AG04450 (cell line): ENCODE data around the gene FTSJ3. TPM values are rescaled to one million over a fixed set of nuclear protein-coding genes. Genes with fewer than 3 reads are reported as not detected.

Experiments used
- CTCF ChIA-PET: fragments of 300-600, 350-600 bp; formaldehyde crosslinking; extraction: SDS; loops from one replicate; lab custom pipeline; 2022; ENCODE audit warnings: antibody characterized with exemption, inconsistent platforms; lab: Charles Lee
- POLR2A ChIA-PET: fragments of 350-600 bp; formaldehyde crosslinking; extraction: SDS; loops from one replicate; lab custom pipeline; 2021; ENCODE audit warnings: antibody characterized with exemption, inconsistent platforms; lab: Yijun Ruan, JAX
- DNase-seq: peaks from one replicate; pipeline ENCODE4 v3.0.0-alpha.2; 2011; ENCODE audit warnings: low read depth, low spot score
- H3K27ac ChIP-seq: one replicate; pipeline ENCODE4 v1.5.1; 2012; ENCODE audit warnings: low read depth, low read length, control low read depth
- H3K27me3 ChIP-seq: one replicate; pipeline ENCODE4 v1.6.0; 2012; ENCODE audit warnings: low read length; ENCODE audit not compliant: control insufficient read depth, insufficient read depth
- H3K4me3 ChIP-seq: 2 replicates; pipeline ENCODE4 v1.5.1; 2011; ENCODE audit warnings: mild to moderate bottlenecking, low read depth, low read length, control low read depth
- H3K9me3 ChIP-seq: 2 replicates; pipeline ENCODE4 v1.5.1; 2012; ENCODE audit warnings: low read length; ENCODE audit not compliant: control insufficient read depth, insufficient read depth
- CTCF ChIP-seq: IDR thresholded peaks from 2 replicates; pipeline ENCODE4 v1.5.1; 2011; ENCODE audit warnings: low read depth, low read length, control low read depth, inconsistent platforms
- polyA plus RNA-seq: library from polyadenylated mRNA; depleted of rRNA; stranded (reverse); fragments of >200 nt; gene quantifications from 2 replicates; pipeline ENCODE4 v1.2.3, GENCODE V29; 2011

FTSJ3 gene
- polyA plus RNA-seq, 1 experiment: 58.4 TPM

GRCh38 chr17:63786117-63786516 is 41.3 kb downstream of the FTSJ3 start:
- H3K9me3 ChIP-seq: no peaks in the 10 kb centered on the region
- no peak for DNase-seq
- TF ChIP-seq CTCF: no peak
- ChIA-PET CTCF (interaction anchor here (0.8 kb wide), 1 partner anchor 186 kb away, joined by 3 read pairs; the partner anchor contains the start of gene TACO1), POLR2A (interaction anchor here (0.9 to 1.7 kb wide), 2 partner anchors 11 to 12 kb away, joined by 3 to 10 read pairs; partner anchors contain the start of genes CCDC47 and DDX42)
- no peak overlapping the region for H3K4me3 ChIP-seq
- H3K27me3 ChIP-seq: no peaks in the 10 kb centered on the region
- no peak overlapping the region for H3K27ac ChIP-seq

GRCh38 chr17:63785556-63785955 is 41.9 kb downstream of the FTSJ3 start:
- CTCF ChIA-PET: interaction anchor here (0.8 kb wide), 1 partner anchor 185 kb away, joined by 3 read pairs; the partner anchor contains the start of gene TACO1
- POLR2A ChIA-PET: interaction anchor here (0.9 to 1.7 kb wide), 2 partner anchors 11 to 12 kb away, joined by 3 to 10 read pairs; partner anchors contain the start of genes CCDC47 and DDX42
- Histone ChIP-seq H3K9me3 (no peaks in the 10 kb centered on the region), H3K27ac (peak overlapping the region; percentile 65), H3K27me3 (no peaks in the 10 kb centered on the region), H3K4me3 (no peak overlapping the region)
- TF ChIP-seq CTCF: no peak
- DNase-seq: no peak

- POLR2A ChIA-PET: interaction anchor here (0.7 to 1.9 kb wide), 3 partner anchors 9 to 10 kb away, joined by 3 to 6 read pairs (median 5); partner anchors contain the start of genes CCDC47 and DDX42
- DNase-seq: no peak
Observed at GRCh38 chr17:63783522-63783921, 43.9 kb downstream of the FTSJ3 start.

GRCh38 chr17:63780928-63781327 is 46.5 kb downstream of the FTSJ3 start:
- DNase-seq: no peak
- no peak for TF ChIP-seq CTCF
- Histone ChIP-seq H3K27me3 (no peaks in the 10 kb centered on the region), H3K27ac (no peak overlapping the region), H3K4me3 (no peak overlapping the region), H3K9me3 (no peaks in the 10 kb centered on the region)
- ChIA-PET CTCF (interaction anchor here (0.5 kb wide), 1 partner anchor 199 kb away, joined by 3 read pairs; no protein-coding TSS in a partner anchor), POLR2A (no interaction called here)

More at GRCh38 chr17:63783522-63783921, 43.9 kb downstream of the FTSJ3 start:
- no peak overlapping the region for H3K27ac ChIP-seq
- H3K27me3 ChIP-seq: no peaks in the 10 kb centered on the region
- no peak for TF ChIP-seq CTCF
- H3K4me3 ChIP-seq: no peak overlapping the region
- CTCF ChIA-PET: no interaction called here
- H3K9me3 ChIP-seq: no peaks in the 10 kb centered on the region

- Histone ChIP-seq H3K4me3 (no peak overlapping the region), H3K27ac (no peak overlapping the region), H3K27me3 (no peaks in the 10 kb centered on the region), H3K9me3 (no peaks in the 10 kb centered on the region)
- TF ChIP-seq CTCF: no peak
- DNase-seq: no peak
- CTCF ChIA-PET: interaction anchor here (0.5 to 1.1 kb wide), 2 partner anchors 54 to 198 kb away, joined by 3 read pairs; no protein-coding TSS in a partner anchor
- POLR2A ChIA-PET: no interaction called here
Observed at GRCh38 chr17:63780507-63780906, 47.0 kb downstream of the FTSJ3 start.
